HepG2 (cell line): Measurements from ENCODE around the gene ATXN7L3. TPM values are rescaled to one million over a fixed set of nuclear protein-coding genes. Genes with fewer than 3 reads are reported as not detected.
A peak's percentile ranks its signal among the peaks of the same experiment; 100 is the strongest.

Experiments
- ARID5B ChIP-seq: IDR thresholded peaks from 2 replicates; pipeline ENCODE4 v1.4.0; 2020; ENCODE audit warnings: mild to moderate bottlenecking, missing genetic modification reagents
- DPF2 ChIP-seq: sonication (generic); formaldehyde crosslinking; IDR thresholded peaks from 2 replicates; pipeline ENCODE4 v1.4.0; 2020; ENCODE audit warnings: mild to moderate bottlenecking, low read depth, missing genetic modification reagents, borderline replicate concordance
- ELF1 ChIP-seq: sonication (generic); formaldehyde crosslinking; IDR thresholded peaks from 2 replicates; pipeline ENCODE4 v1.4.0; 2020; ENCODE audit warnings: missing genetic modification reagents
- RORA ChIP-seq: sonication (generic); formaldehyde crosslinking; IDR thresholded peaks from 2 replicates; pipeline ENCODE4 v1.5.0; 2020; ENCODE audit warnings: mild to moderate bottlenecking, missing genetic modification reagents, moderate library complexity
- RXRA ChIP-seq: sonication (generic); formaldehyde crosslinking; IDR thresholded peaks from 2 replicates; pipeline ENCODE4 v1.5.1; 2020; ENCODE audit warnings: missing genetic modification reagents
- SPEN ChIP-seq: sonication (generic); formaldehyde crosslinking; IDR thresholded peaks from 2 replicates; pipeline ENCODE4 v1.5.1; 2020; ENCODE audit warnings: low read depth, mild to moderate bottlenecking, missing genetic modification reagents
- SRF ChIP-seq: IDR thresholded peaks from 2 replicates; pipeline ENCODE4 v1.6.1; 2011; ENCODE audit warnings: mild to moderate bottlenecking, low read depth, low read length, moderate library complexity
- ZBTB25 ChIP-seq: IDR thresholded peaks from 2 replicates; pipeline ENCODE4 v1.6.1; 2018; ENCODE audit warnings: missing genetic modification reagents
- ZGPAT ChIP-seq: IDR thresholded peaks from 2 replicates; pipeline ENCODE4 v1.6.1; 2016; ENCODE audit warnings: mild to moderate bottlenecking
- ZNF224 ChIP-seq: sonication (generic); formaldehyde crosslinking; IDR thresholded peaks from 2 replicates; pipeline ENCODE4 v1.5.0; 2020; ENCODE audit warnings: mild to moderate bottlenecking, missing genetic modification reagents
- ZNF264 ChIP-seq: sonication (generic); formaldehyde crosslinking; IDR thresholded peaks from 2 replicates; pipeline ENCODE4 v1.4.0; 2020; ENCODE audit warnings: missing genetic modification reagents
- ZNF646 ChIP-seq: sonication (generic); formaldehyde crosslinking; IDR thresholded peaks from 2 replicates; pipeline ENCODE4 v1.9.0; 2021; ENCODE audit warnings: mild to moderate bottlenecking, missing genetic modification reagents
- ZUFSP ChIP-seq: sonication (generic); formaldehyde crosslinking; IDR thresholded peaks from 2 replicates; pipeline ENCODE4 v1.9.0; 2021; ENCODE audit warnings: missing genetic modification reagents, mild to moderate bottlenecking, borderline replicate concordance
- polyA plus RNA-seq, 8 experiments: library from polyadenylated mRNA; depleted of rRNA in 3 of 8; stranded (reverse) in 7 of 8; unstranded in 1 of 8; fragments of >200 nt; fragmentation: Illumina TruSeq in 4 of 8; extraction: Trizol in 4 of 8; gene quantifications; 2 replicates each; pipeline versions ENCODE4 v1.2.1 to v1.2.3, GENCODE V29; 2011 to 2016; ENCODE audit warnings: low read depth in 4 of 8, missing spikeins in 1 of 8, mixed read lengths in 1 of 8; ENCODE audit not compliant: insufficient read depth in 1 of 8
- total RNA-seq, 5 experiments: library from RNA; depleted of rRNA; stranded (reverse); fragments of >200 nt; fragmentation: Illumina TruSeq; extraction: Trizol; gene quantifications; 2 replicates each; pipeline ENCODE4 v1.2.3, GENCODE V29; 2016; ENCODE audit warnings: low read depth in 1 of 5

The ATXN7L3 gene
- total and polyA plus RNA-seq, 2 of the 13 experiments (the other 11 are each of a cell fraction or from before 2014, with no cell fraction given), result 44.5 to 59.1 TPM

GRCh38 chr17:44220213-44221083, 20.8 kb upstream of the ATXN7L3 start (continued):
- no peak; the same call in 1 of the 2 replicates for TF ChIP-seq ZGPAT (CRISPR knock-in tag)
- no peak for TF ChIP-seq ZUFSP (CRISPR knock-in tag)
- TF ChIP-seq ZNF646 (CRISPR knock-in tag), result no peak
- no peak; the same call in 1 of the 2 replicates for TF ChIP-seq RXRA
- peak; percentile 52; the same call in 1 of the 2 replicates for TF ChIP-seq ZNF264 (CRISPR knock-in tag)
- TF ChIP-seq ZNF224 (CRISPR knock-in tag), result 0 out of 2 replicates have a peak, but pooled peaks have one; percentile 24
- TF ChIP-seq SRF, result no peak
- no peak for TF ChIP-seq DPF2 (CRISPR knock-in tag)
- TF ChIP-seq SPEN, result peak; percentile 14; the same call in 1 of the 2 replicates
- TF ChIP-seq RORA (CRISPR knock-in tag), result 0 out of 2 replicates have a peak, but pooled peaks have one; percentile 8
- no peak for TF ChIP-seq ZBTB25 (CRISPR knock-in tag)
- no peak for TF ChIP-seq ARID5B (CRISPR knock-in tag)
- TF ChIP-seq ELF1, result 0 out of 2 replicates have a peak, but pooled peaks have one; percentile 13
